ENCODE measurements around the gene MKI67. TPM values are rescaled to one million over a fixed set of nuclear protein-coding genes. Genes with fewer than 3 reads are reported as not detected.

The MKI67 gene
- total and polyA plus RNA-seq, 10 of the 15 experiments (the other 5 are each of a cell fraction or from before 2014, with no cell fraction given), result 22.3 to 183 (median 82.9) TPM

DNA sequence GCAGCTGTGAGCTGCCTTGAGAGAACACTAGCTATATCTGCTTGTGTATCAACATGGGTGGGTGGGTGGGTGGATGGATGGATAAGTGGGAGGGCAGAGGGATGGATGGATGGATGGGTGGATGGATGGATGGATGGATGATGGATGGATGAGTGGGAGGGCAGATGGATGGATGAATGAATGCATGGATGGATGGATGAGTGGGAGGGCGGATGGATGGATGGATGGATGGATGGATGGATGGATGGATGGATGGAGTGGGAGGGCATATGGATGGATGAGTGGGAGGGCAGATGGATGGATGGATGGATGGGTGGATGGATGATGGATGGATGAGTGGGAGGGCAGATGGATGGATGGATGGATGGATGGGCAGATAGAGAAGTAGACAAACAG, 76.1 kb downstream of the MKI67 start:
- POLR2A ChIA-PET, result interaction anchor here (6.4 kb wide), 1 partner anchor 11 kb away, joined by 117 read pairs; no protein-coding TSS in a partner anchor
- DNase-seq (ENCODE audit: low read depth, low spot score), result no peak
- H3K27ac ChIP-seq (ENCODE audit: control insufficient read depth, insufficient read depth), result no peak overlapping the region
- WGBS (ENCODE audit: insufficient coverage, insufficient replicate concordance, low lambda C conversion rate, missing lambda C conversion rate), result 50% methylated on average over 1 of the region's 1 CpG
- intact Hi-C loops (cut with micrococcal nuclease; ENCODE audit: unreplicated experiment) (no loop called here), in situ Hi-C loops (cut with MboI) (no loop called here)
- H3K4me1 ChIP-seq (ENCODE audit: control insufficient read depth, insufficient read depth, low read length), result peaks cover 30% of the 10 kb centered on the region
- H3K9ac ChIP-seq (ENCODE audit: control insufficient read depth, insufficient read depth, low read length), result no peak overlapping the region
- no peaks in the 10 kb centered on the region for H3K27me3 ChIP-seq (replicated peaks in 1 of 2; ENCODE audit: control insufficient read depth in 2 of 2, insufficient read depth in 2 of 2, low read length in 1 of 2)
- BruUV-seq (replicated peaks), result no TSS peak
- peaks cover 7% of the 10 kb centered on the region for H3K79me2 ChIP-seq (ENCODE audit: control insufficient read depth, insufficient read depth, low read length)
- RAD21 ChIA-PET (ENCODE audit: unreplicated experiment), result interaction anchor here (1.5 to 3.8 kb wide), 3 partner anchors 13 to 19 kb away, joined by 5 to 82 read pairs (median 8); no protein-coding TSS in a partner anchor
- CTCF ChIA-PET, result interaction anchor here (2.0 kb wide), 1 partner anchor 19 kb away, joined by 11 read pairs; no protein-coding TSS in a partner anchor
- H2AFZ ChIP-seq (ENCODE audit: control insufficient read depth, low read depth, low read length), result no peak overlapping the region
- no peak overlapping the region for H3K4me3 ChIP-seq
- TF ChIP-seq SRF (IDR thresholded peaks at IDR 0.05; ENCODE audit: low read depth in 2 of 2, low read length in 2 of 2) (no peak), HDGF (IDR thresholded peaks at IDR 0.05) (0 out of 2 replicates have a peak, but pooled peaks have one; percentile 51), ETV6 (conservative IDR thresholded peaks at IDR 0.05 in 1 of 2, IDR thresholded peaks at IDR 0.05 in 1 of 2; ENCODE audit: borderline replicate concordance in 1 of 2, low read depth in 1 of 2) (no peak)
- SMC1A ChIA-PET (ENCODE audit: uncharacterized antibody, unreplicated experiment), result interaction anchor here (1.0 to 8.7 kb wide), 2 partner anchors 13 to 22 kb away, joined by 3 to 116 read pairs; no protein-coding TSS in a partner anchor
- H3K9me3 ChIP-seq (replicated peaks; ENCODE audit: control insufficient read depth, insufficient read depth, low read length), result no peaks in the 10 kb centered on the region
- no peak for FAIRE-seq
- no peaks in the 10 kb centered on the region for H4K20me1 ChIP-seq (ENCODE audit: control insufficient read depth, insufficient read depth)
- no peak for ATAC-seq
- peak overlapping the region; percentile 38; the same call in 1 of the 2 replicates for H3K4me2 ChIP-seq (ENCODE audit: control insufficient read depth, insufficient read depth)
- peaks cover 2 to 3% of the 10 kb centered on the region in 2 experiments; a peak in 3 of 4 replicates for H3K36me3 ChIP-seq (ENCODE audit: control insufficient read depth in 2 of 2, insufficient read depth in 2 of 2, low read length in 1 of 2)

DNA sequence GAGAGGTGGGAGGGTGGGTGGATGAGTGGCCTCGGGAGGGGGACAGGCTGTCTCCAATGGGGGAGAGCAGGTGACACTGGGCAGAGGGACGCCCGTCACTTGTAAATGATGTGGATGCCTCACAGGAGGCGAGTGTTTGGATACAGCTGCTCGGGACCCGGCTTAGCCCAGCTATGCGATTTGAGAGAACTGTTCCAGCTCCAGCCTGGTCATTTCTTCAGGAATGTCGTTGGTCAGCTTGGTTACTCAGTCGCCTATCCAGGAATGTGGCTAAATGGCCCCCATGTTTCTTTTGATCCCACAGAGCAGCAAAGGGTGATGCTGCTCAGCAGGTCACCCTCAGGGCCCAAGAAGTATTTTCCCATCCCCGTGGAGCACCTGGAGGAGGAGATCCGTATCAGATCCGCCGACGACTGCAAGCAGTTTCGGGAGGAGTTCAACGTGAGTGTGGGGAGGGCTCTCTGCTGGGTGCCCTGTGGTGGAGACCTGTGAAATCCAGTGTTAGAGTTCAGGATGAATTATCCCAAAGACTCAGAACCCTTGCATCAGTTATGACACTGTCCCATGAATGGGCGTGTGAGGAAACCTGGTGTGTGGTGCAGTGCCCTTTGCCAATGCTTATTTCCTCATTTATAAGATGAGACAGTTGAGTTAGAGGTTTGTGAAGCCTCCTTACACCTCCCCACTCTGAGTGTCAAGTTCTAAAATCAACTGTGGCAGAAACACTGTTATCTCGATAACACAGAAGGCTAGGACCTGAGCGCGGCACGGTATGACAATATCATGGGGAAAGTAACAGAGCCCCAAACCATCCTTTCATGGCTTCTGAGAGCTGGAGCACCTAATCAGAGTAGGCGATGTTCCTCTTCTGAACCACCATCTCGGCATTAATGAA, 76.8 kb downstream of the MKI67 start:
- intact Hi-C loops (cut with micrococcal nuclease; ENCODE audit: unreplicated experiment), result no loop called here
- Histone ChIP-seq H3K4me1 (ENCODE audit: control insufficient read depth, insufficient read depth, low read length) (peaks cover 30% of the 10 kb centered on the region), H2AFZ (ENCODE audit: control insufficient read depth, low read depth, low read length) (no peak overlapping the region), H3K79me2 (ENCODE audit: control insufficient read depth, insufficient read depth, low read length) (peaks cover 7% of the 10 kb centered on the region), H3K36me3 (ENCODE audit: control insufficient read depth in 2 of 2, insufficient read depth in 2 of 2, low read length in 1 of 2) (peaks cover 2 to 3% of the 10 kb centered on the region in 2 experiments; a peak in 2 of 4 replicates), H3K9ac (ENCODE audit: control insufficient read depth, insufficient read depth, low read length) (no peak overlapping the region), H3K4me2 (ENCODE audit: control insufficient read depth, insufficient read depth) (peak overlapping the region; percentile 73), H3K9me3 (replicated peaks; ENCODE audit: control insufficient read depth, insufficient read depth, low read length) (no peaks in the 10 kb centered on the region), H3K4me3 (peak overlapping the region; percentile 70; the same call in 1 of the 2 replicates), H4K20me1 (ENCODE audit: control insufficient read depth, insufficient read depth) (no peaks in the 10 kb centered on the region), H3K27ac (ENCODE audit: control insufficient read depth, insufficient read depth) (no peak overlapping the region), H3K27me3 (replicated peaks in 1 of 2; ENCODE audit: control insufficient read depth in 2 of 2, insufficient read depth in 2 of 2, low read length in 1 of 2) (no peaks in the 10 kb centered on the region)
- SMC1A ChIA-PET (ENCODE audit: uncharacterized antibody, unreplicated experiment), result interaction anchor here (1.0 to 8.7 kb wide), 5 partner anchors 14 to 45 kb away, joined by 3 to 116 read pairs (median 5); no protein-coding TSS in a partner anchor
- 92% methylated on average over 23 of the region's 23 CpGs for WGBS (ENCODE audit: insufficient coverage, insufficient replicate concordance, low lambda C conversion rate, missing lambda C conversion rate)
- POLR2A ChIA-PET, result interaction anchor here (1.1 to 6.4 kb wide), 4 partner anchors 11 to 79 kb away, joined by 3 to 117 read pairs (median 3); partner anchors contain the start of gene MKI67
- CTCF ChIA-PET, result interaction anchor here (1.3 to 5.9 kb wide), 6 partner anchors 10 to 100 kb away, joined by 5 to 52 read pairs (median 17); no protein-coding TSS in a partner anchor
- BruUV-seq (replicated peaks), result no TSS peak
- TF ChIP-seq, protein P1, sequence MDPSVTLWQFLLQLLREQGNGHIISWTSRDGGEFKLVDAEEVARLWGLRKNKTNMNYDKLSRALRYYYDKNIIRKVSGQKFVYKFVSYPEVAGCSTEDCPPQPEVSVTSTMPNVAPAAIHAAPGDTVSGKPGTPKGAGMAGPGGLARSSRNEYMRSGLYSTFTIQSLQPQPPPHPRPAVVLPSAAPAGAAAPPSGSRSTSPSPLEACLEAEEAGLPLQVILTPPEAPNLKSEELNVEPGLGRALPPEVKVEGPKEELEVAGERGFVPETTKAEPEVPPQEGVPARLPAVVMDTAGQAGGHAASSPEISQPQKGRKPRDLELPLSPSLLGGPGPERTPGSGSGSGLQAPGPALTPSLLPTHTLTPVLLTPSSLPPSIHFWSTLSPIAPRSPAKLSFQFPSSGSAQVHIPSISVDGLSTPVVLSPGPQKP (IDR thresholded peaks at IDR 0.05; ENCODE audit: low read depth, low read length), result no peak
- TF ChIP-seq, protein P2, sequence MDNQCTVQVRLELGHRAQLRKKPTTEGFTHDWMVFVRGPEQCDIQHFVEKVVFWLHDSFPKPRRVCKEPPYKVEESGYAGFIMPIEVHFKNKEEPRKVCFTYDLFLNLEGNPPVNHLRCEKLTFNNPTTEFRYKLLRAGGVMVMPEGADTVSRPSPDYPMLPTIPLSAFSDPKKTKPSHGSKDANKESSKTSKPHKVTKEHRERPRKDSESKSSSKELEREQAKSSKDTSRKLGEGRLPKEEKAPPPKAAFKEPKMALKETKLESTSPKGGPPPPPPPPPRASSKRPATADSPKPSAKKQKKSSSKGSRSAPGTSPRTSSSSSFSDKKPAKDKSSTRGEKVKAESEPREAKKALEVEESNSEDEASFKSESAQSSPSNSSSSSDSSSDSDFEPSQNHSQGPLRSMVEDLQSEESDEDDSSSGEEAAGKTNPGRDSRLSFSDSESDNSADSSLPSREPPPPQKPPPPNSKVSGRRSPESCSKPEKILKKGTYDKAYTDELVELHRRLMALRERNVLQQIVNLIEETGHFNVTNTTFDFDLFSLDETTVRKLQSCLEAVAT (IDR thresholded peaks at IDR 0.05), result peak; percentile 73; the same call in 1 of the 2 replicates
- ATAC-seq (no peak), DNase-seq (ENCODE audit: low read depth, low spot score) (no peak), FAIRE-seq (no peak)
- RAD21 ChIA-PET (ENCODE audit: unreplicated experiment), result interaction anchor here (1.5 to 3.8 kb wide), 4 partner anchors 13 to 20 kb away, joined by 5 to 82 read pairs (median 14); no protein-coding TSS in a partner anchor
- in situ Hi-C loops (cut with MboI), result no loop called here
